Myocyte (in vitro differentiated cells): Measurements from ENCODE around the gene RAET1G. TPM values are rescaled to one million over a fixed set of nuclear protein-coding genes. Genes with fewer than 3 reads are reported as not detected.
A peak's percentile ranks its signal among the peaks of the same experiment; 100 is the strongest.
"Not testable (repeated sequence)": the region's sequence is repeated elsewhere in the genome, so short reads cannot be mapped to it uniquely, and the experiment has no call there.

Source experiments
- DNase-seq: peaks from one replicate; pipeline ENCODE4 v3.0.0-alpha.2; 2012; ENCODE audit warnings: low read depth
- total RNA-seq: library from RNA; depleted of rRNA; stranded (reverse); fragments of >200 nt; gene quantifications from 2 replicates; pipeline ENCODE4 v1.2.3, GENCODE V29; 2014

Gene RAET1G
- total RNA-seq, 1 donor from 2014 or later, result not detected

DNA sequence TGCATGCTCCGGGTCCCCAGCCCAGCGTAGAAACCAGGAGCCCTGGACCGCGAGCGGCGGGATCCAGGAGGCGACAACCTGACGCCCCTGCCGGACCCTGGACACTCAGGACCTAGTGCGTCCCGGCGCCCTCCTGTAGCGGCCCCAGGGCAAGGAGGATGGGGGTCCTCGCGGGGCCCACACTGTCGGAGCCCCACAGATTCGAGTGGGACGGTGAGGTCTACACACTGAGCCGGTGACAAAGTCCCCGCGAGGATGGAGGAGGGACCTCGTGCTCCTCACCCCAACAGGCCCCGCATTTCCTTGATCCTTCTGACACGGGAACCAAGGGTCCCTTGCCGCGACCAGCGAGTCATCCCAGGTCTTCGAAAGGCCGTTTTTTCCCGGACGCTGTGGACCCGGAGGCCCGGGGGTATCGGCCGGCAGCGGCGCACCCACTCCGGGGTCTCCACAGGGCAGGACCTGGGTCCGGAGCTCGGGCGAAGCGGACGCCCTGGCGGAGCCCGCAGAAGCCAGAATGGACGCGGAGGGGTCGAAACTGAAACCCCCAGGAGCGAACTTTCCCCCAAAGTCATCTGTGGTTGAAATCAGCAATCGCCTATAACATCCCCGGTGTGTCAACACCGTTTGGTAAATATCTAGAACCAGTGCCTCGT, 31.5 kb upstream of the RAET1G start:
- not testable (repeated sequence) for DNase-seq

DNA sequence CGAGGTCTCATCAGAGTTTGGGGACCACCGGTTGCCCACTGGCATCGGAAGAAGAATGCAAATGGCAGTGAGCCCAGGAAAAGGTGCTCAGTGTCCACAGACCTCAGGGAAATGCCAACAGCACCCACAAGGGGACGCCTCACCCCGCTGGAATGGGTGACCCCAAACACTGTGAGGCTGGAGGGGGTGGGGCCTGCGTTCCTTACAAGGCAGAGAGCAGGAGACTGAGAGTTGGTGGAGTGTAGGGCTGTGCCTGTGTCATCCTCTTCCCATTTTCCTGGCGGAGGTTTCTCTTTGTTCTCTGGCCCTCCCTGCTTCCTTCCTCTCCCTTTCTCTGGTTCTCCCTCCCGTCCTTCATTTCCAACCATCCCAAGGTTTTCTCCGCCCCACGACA, 31.0 kb upstream of the RAET1G start:
- DNase-seq, result not testable (repeated sequence)

DNA sequence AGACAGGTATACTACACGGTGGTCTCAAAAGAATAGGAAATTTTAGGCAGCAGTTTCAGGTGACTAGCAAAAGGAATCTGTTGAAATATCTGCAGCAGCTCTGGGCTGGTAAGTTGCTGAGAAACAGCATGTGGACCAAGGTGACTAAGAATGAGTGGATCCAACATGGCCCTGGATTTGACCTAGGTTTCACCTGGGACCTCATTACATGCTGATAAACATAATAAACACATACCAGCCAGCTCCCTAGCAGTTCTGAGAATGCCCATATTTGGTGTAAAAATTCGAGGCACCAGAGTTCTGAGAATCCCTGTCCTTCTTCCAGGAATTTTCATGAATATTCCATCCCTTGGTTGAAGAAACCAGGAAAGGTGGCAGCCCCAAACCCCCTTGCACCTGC, 30.5 kb upstream of the RAET1G start:
- DNase-seq, result not testable (repeated sequence)

- no peak for DNase-seq
Observed at GRCh38 chr6:149951626-149952025, 28.7 kb upstream of the RAET1G start.

DNA sequence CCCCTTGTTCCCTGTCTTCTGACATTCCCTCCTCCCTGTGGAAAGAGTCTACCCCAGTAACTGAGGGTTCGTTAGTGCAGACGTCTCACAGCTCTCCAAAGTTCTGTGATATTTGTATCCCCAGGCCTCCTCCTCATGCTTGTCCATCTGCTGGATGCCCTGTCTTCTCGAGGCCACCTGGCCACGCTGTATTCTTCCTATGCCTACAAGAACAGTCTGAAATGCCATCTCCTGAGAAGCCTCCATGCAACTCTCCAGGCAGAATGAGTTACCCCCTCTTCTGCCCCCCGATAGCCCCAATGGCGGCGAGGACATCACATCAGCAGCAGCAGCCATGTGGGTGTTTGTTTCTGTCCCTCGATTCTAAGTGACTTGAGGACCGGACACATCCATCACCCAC, 28.2 kb upstream of the RAET1G start:
- no peak for DNase-seq

DNA sequence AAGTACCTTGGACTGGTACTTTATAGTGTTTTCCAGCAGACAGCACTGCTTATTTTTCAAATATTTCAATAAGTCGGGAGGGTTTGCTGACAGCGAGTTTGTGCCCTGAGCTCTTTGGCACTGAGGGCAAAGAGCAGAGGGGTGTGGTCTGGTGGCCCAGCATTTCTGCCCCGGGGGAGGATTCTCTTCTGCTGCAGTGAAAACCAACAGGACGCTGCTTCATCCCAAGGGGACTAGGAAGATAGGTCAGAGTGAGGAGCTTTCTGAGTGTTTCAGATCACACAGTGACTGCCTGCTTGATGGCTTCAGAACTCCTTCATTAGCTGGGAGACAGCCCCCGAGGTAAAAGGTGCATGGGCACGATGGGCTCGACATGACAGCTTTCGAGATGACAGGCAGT, 27.5 kb upstream of the RAET1G start:
- DNase-seq, result no peak

DNA sequence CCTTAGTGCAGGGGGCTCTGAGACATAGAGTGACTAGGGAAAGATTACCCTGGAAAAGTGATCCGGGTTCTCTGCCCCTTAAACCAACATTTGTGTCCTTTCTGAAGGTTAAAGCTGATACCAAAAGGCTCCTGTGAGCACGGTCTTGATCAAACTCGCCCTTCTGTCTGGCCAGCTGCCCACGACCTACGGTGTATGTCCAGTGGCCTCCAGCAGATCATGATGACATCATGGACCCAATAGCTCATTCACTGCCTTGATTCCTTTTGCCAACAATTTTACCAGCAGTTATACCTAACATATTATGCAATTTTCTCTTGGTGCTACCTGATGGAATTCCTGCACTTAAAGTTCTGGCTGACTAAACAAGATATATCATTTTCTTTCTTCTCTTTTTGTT, 25.7 kb upstream of the RAET1G start:
- no peak for DNase-seq

GRCh38 chr6:149948011-149948410, 25.1 kb upstream of the RAET1G start:
- no peak for DNase-seq

DNA sequence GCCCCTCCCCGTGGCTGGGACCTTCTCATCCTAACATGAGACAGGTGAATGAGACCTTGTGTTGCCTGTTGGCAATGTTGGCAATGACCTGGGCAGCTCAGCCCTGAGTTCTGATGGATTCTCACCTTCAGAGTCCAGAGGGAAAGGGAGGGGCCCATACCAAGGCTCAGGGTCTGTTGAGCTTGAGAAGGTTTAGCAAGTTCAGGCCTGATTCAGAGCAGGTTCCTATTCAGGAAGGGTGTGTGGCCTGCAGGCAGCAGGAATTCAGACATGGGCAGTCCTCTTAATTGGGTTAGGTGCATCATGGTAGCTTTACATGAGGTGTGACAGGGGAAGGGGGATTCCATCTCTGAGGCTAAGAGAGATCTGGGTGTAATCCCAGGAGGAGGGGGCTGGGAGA, 24.6 kb upstream of the RAET1G start:
- DNase-seq, result not testable (repeated sequence)

DNA sequence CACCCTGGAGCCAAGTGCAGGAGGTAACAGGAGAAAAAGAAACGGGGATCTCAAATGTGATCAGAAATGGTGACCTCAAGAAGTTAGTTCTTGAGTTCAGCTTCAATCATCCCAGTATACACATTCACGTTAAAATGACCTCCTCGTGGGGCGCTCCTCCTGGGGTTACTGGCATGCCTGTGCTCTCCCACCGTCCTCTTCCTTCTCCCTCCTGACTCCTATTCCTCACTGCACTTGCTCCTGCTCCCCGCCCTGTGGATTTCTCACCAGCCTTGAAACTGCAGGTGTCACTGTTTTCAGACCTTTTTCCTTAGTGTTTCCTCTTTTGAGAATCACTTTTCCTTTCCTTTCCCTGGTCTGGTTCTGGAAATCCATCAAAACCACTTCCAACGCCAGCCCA, 23.7 kb upstream of the RAET1G start:
- not testable (repeated sequence) for DNase-seq

DNA sequence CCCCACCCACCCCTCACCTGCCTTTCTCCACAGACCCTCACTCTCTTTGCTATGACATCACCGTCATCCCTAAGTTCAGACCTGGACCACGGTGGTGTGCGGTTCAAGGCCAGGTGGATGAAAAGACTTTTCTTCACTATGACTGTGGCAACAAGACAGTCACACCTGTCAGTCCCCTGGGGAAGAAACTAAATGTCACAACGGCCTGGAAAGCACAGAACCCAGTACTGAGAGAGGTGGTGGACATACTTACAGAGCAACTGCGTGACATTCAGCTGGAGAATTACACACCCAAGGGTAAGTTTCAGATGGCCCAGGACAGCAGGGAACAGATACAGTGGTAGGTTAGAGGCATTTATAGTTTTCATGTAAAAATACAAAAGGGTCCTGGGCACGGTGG, 22.4 kb upstream of the RAET1G start:
- not testable (repeated sequence) for DNase-seq

DNA sequence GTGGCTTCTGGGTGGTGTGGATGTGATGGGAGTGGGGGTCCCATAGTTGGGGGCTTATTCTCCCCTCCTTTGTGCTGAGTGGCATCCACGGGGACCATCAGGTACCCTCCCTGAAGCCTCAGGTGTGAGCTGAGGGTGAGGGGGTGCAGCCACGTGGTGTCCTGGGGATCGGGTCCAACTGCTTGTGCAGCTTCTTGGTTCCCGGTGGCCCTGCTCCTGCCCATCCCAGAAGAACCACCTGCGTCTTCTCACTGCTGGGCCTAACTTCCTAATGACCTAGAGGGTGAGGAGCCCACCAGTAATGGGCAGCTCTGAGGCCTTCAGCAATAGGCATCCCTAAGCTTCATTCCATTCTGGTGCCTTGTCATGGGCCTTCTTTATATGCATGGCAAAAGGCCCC, 20.4 kb upstream of the RAET1G start:
- not testable (repeated sequence) for DNase-seq

DNA sequence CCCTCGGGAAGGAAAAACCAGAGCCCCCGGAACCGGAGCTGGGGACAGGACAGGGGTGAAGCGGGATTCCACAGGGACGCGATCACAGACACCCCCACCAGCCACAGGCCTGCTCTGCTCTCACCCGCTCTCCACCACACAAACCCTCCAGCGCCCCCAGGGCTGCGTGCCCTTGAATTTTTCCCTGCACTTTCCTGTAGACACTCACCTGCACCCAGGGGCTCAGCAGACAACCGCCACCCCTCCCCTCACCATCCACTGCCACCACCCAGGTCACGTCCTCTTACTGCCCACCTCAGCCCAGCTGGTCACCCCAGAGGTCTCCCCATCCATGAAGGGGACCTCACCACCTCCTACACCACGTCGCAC, 19.5 kb upstream of the RAET1G start:
- no peak for DNase-seq

DNA sequence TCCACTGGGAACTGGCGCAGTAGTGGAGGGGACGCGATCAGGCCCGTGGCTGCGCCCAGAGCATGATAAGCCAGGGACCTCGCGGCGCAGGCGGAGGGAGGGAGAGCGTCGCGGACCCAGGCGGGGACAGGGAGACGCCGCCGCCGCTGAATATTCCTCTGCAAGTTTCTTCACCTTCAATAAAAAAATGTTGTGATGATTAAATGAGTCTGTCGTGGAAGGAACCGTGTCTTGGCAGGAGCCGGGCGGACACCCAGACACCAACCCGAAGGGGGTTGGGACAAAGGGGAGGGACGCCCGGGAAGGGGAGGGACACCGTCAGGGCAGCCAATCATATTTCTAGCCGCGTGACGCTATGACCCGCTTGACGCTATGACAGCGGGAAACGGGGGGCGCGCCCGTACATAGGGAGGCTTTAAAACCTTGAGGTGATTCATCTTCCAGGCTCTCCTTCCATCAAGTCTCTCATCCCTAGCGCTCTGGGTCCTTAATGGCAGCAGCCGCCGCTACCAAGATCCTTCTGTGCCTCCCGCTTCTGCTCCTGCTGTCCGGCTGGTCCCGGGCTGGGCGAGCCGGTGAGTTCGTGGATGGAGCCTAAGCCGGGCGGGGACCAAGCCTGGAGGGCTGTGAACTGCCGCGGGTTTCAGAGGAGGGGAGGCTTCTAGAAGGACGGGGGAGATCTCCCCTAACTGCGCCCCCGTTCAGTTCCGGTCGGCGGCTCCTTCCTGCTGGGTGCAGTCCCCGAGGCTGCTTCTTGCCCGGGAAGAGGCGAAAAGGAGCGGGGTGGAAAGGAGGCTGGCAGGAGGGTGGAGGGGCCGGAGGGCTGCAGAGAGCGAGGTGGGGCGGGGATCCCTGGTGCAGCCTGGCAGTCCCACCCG, 18.9 kb upstream of the RAET1G start, which contains the start of gene ULBP2:
ULBP2 (plus strand) TSS at position 432 of the 878 bp plus-strand sequence; CDS start at position 491, 59 bp downstream.
- peak; percentile 93 for DNase-seq

- DNase-seq, result no peak
Observed at GRCh38 chr6:149940672-149940982, 17.7 kb upstream of the RAET1G start.

GRCh38 chr6:149939909-149940671, 17.2 kb upstream of the RAET1G start:
- no peak for DNase-seq

DNA sequence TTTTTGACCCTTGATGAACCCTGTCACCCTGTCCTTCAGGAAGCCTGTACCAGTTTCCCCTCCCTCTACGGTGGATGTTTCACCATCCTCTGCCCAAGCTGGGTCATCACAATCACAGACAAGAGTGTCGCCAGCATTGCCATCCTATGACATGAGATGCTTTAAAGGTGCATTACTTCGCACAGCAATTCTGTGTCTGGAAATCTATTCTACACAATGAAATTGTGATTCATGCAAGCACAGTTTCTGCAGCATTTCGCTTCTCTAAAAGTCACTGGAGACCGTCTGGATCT, 16.4 kb upstream of the RAET1G start:
- no peak for DNase-seq

DNA sequence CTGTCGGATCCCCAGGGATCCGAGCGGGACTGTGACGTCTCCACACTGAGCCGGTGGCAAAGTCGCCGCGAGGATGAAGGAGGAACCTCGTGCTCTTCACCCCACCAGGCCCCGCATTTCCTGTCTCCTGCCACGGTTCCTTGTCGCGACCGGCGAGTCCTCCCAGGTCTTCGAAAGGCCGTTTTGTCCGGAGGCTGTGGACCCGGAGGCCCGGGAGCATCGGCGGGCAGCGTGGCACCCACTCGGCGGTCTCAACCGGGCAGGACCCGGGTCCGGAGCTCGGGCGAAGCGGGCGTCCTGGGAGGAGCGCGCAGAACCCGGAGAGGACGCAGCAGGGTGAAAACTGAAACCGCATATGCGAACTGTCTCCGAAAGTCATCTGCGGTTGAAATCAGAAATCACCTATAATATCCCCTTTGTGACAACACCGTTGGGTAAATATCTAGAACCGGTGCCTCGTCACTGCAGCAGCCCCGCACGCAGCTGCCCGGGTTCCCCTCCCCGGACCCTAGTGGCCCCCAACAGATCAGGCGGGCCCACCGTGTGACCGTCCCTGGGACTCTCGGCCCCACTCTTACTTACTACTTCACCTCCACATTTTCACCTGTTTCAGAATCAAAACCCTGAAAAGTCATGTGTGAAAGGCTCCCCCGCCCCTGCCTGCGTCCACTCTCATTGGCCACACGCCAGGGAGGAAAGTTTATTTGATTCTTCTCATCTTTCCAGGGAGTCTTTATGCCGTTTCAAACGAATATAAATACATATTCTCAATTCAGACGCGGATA, 15.8 kb upstream of the RAET1G start:
- peak; percentile 13 for DNase-seq

DNA sequence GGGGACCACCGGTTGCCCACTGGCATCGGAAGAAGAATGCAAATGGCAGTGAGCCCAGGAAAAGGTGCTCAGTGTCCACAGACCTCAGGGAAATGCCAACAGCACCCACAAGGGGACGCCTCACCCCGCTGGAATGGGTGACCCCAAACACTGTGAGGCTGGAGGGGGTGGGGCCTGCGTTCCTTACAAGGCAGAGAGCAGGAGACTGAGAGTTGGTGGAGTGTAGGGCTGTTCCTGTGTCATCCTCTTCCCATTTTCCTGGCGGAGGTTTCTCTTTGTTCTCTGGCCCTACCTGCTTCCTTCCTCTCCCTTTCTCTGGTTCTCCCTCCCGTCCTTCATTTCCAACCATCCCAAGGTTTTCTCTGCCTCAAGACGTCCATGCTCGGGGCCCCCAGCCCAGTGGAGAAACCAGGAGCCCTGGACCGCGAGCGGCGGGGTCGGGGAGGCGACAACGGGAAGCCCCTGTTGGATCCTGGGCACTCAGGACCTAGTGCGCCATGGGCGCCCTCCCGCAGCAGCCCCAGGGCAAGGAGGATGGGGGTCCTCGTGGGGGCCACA, 15.2 kb upstream of the RAET1G start:
- DNase-seq, result not testable (repeated sequence)

- no peak for DNase-seq
Observed at GRCh38 chr6:149936743-149937142, 13.8 kb upstream of the RAET1G start.

- DNase-seq, result no peak
Observed at GRCh38 chr6:149935668-149936067, 12.7 kb upstream of the RAET1G start.
